GM12878 (cell line): ENCODE data around the gene PAXX. TPM values are rescaled to one million over a fixed set of nuclear protein-coding genes. Genes with fewer than 3 reads are reported as not detected.

ENCODE experiments used
- ATF7 ChIP-seq: fragments of 450-650 bp; IDR thresholded peaks from 2 replicates; pipeline ENCODE4 v1.6.1; 2016; ENCODE audit warnings: low read depth, mild to moderate bottlenecking
- CBFB ChIP-seq: IDR thresholded peaks from 2 replicates; pipeline ENCODE4 v1.6.1; 2016; ENCODE audit warnings: antibody characterized with exemption, low read depth
- CHD2 ChIP-seq: IDR thresholded peaks from 2 replicates; pipeline ENCODE4 v1.6.1; 2011; ENCODE audit warnings: low read depth, low read length, improper control_type of control experiment, borderline replicate concordance
- CREB1 ChIP-seq: IDR thresholded peaks from 2 replicates; pipeline ENCODE4 v1.6.1; 2012; ENCODE audit warnings: low read depth, mild to moderate bottlenecking, inconsistent platforms
- EED ChIP-seq: sonication (generic); IDR thresholded peaks from 2 replicates; pipeline ENCODE4 v1.6.1; 2016; ENCODE audit warnings: antibody characterized with exemption, low read depth
- ESRRA ChIP-seq: IDR thresholded peaks from 2 replicates; pipeline ENCODE4 v1.6.1; 2012; ENCODE audit warnings: mild to moderate bottlenecking, low read length, improper control_type of control experiment
- ETV6 ChIP-seq, 2 experiments: fragments of 450-650 bp in 1 of 2; IDR thresholded peaks in 1 of 2; conservative IDR thresholded peaks in 1 of 2; 2 replicates each; pipeline ENCODE4 v1.6.1; 2014; ENCODE audit warnings: antibody characterized with exemption in 1 of 2, borderline replicate concordance in 1 of 2, low read depth in 1 of 2, mild to moderate bottlenecking in 1 of 2, moderate library complexity in 1 of 2
- HDAC2 ChIP-seq: fragments of 200-600 bp; sonication (generic); IDR thresholded peaks from 2 replicates; pipeline ENCODE4 v1.6.1; 2017
- HDGF ChIP-seq: fragments of 450-650 bp; IDR thresholded peaks from 2 replicates; pipeline ENCODE4 v1.6.1; 2016; ENCODE audit warnings: antibody characterized with exemption
- IKZF2 ChIP-seq, 2 experiments: fragments of 450-650 bp; IDR thresholded peaks; 2 replicates each; pipeline ENCODE4 v1.6.1; 2017; ENCODE audit warnings: mild to moderate bottlenecking in 2 of 2, moderate library complexity in 2 of 2
- IRF4 ChIP-seq: IDR thresholded peaks from 2 replicates; pipeline ENCODE4 v1.6.1; 2011; ENCODE audit warnings: low read depth, low read length
- JUNB ChIP-seq: IDR thresholded peaks from 2 replicates; pipeline ENCODE4 v1.6.1; 2016; ENCODE audit warnings: antibody characterized with exemption, mild to moderate bottlenecking
- MEF2B ChIP-seq: fragments of 450-650 bp; IDR thresholded peaks from 2 replicates; pipeline ENCODE4 v1.6.1; 2018; ENCODE audit warnings: mild to moderate bottlenecking, moderate library complexity; ENCODE audit not compliant: partially characterized antibody, poor library complexity, severe bottlenecking
- MTA2 ChIP-seq: fragments of 450-650 bp; IDR thresholded peaks from 2 replicates; pipeline ENCODE4 v1.6.1; 2016; ENCODE audit warnings: low read depth, mild to moderate bottlenecking, moderate library complexity
- MYB ChIP-seq: fragments of 150-350 bp; IDR thresholded peaks from 2 replicates; pipeline ENCODE4 v1.6.1; 2014; ENCODE audit warnings: mild to moderate bottlenecking, low read depth, low read length, borderline replicate concordance
- NFYA ChIP-seq: IDR thresholded peaks from 2 replicates; pipeline ENCODE4 v1.6.1; 2011; ENCODE audit warnings: low read depth, mild to moderate bottlenecking, low read length, improper control_type of control experiment, borderline replicate concordance
- NKRF ChIP-seq: fragments of 450-650 bp; conservative IDR thresholded peaks from 2 replicates; pipeline ENCODE4 v1.6.1; 2017; ENCODE audit warnings: mild to moderate bottlenecking, moderate library complexity
- PAX5 ChIP-seq: IDR thresholded peaks from 2 replicates; pipeline ENCODE4 v1.6.1; 2011; ENCODE audit warnings: low read depth, low read length, borderline replicate concordance
- POLR2A ChIP-seq: IDR thresholded peaks from 2 replicates; pipeline ENCODE4 v1.6.1; 2011; ENCODE audit warnings: low read depth, mild to moderate bottlenecking, low read length
- RAD21 ChIP-seq: IDR thresholded peaks from 2 replicates; pipeline ENCODE4 v1.6.1; 2011; ENCODE audit warnings: mild to moderate bottlenecking, low read depth, low read length, moderate library complexity; ENCODE audit not compliant: insufficient read depth
- RB1 ChIP-seq: fragments of 450-650 bp; formaldehyde crosslinking; IDR thresholded peaks from 2 replicates; pipeline ENCODE4 v1.6.1; 2017; ENCODE audit warnings: mild to moderate bottlenecking, borderline replicate concordance
- RCOR1 ChIP-seq: conservative IDR thresholded peaks from 2 replicates; pipeline ENCODE4 v1.6.1; 2012; ENCODE audit warnings: low read depth, low read length, improper control_type of control experiment
- RUNX3 ChIP-seq: IDR thresholded peaks from 2 replicates; pipeline ENCODE4 v1.6.1; 2012; ENCODE audit warnings: low read length, inconsistent platforms
- SMARCA5 ChIP-seq: fragments of 450-650 bp; IDR thresholded peaks from 2 replicates; pipeline ENCODE4 v1.6.1; 2017; ENCODE audit warnings: mild to moderate bottlenecking
- SP1 ChIP-seq: IDR thresholded peaks from one replicate; pipeline ENCODE4 v1.6.1; 2011; ENCODE audit warnings: low read depth, low read length
- SPI1 ChIP-seq: IDR thresholded peaks from 2 replicates; pipeline ENCODE4 v1.6.1; 2011; ENCODE audit warnings: low read depth, mild to moderate bottlenecking, low read length, moderate library complexity, borderline replicate concordance; ENCODE audit not compliant: insufficient read depth
- SREBF2 ChIP-seq: IDR thresholded peaks from 2 replicates; pipeline ENCODE4 v1.6.1; 2012; ENCODE audit warnings: mild to moderate bottlenecking, low read length
- TCF12 ChIP-seq: IDR thresholded peaks from 2 replicates; pipeline ENCODE4 v1.6.1; 2011; ENCODE audit warnings: low read depth, mild to moderate bottlenecking, low read length
- TCF7 ChIP-seq: IDR thresholded peaks from 2 replicates; pipeline ENCODE4 v1.6.1; 2014; ENCODE audit warnings: antibody characterized with exemption, borderline replicate concordance
- polyA plus RNA-seq, 11 experiments: library from polyadenylated mRNA; depleted of rRNA in 4 of 11; unstranded in 6 of 11; stranded (reverse) in 5 of 11; fragments of >200 nt; fragmentation: Nextera tagmentation in 4 of 11; fragmentation: Illumina TruSeq in 1 of 11; extraction: Ambion mirVana in 4 of 11; extraction: Trizol in 1 of 11; gene quantifications; 1 replicate in 1 of 11; 2 replicates in 10 of 11; pipeline versions ENCODE4 v1.2.1 to v1.2.3, GENCODE V29; 2011 to 2016; ENCODE audit warnings: inconsistent platforms in 2 of 11, missing spikeins in 2 of 11, low read depth in 1 of 11
- total RNA-seq, 4 experiments: library from RNA; depleted of rRNA in 3 of 4; stranded (reverse); fragments of >200 nt in 3 of 4; fragmentation: Illumina TruSeq in 1 of 4; extraction: Trizol in 1 of 4; gene quantifications; 2 replicates each; pipeline versions ENCODE4 v1.2.1 to v1.2.3, GENCODE V29; 2013 to 2021

Gene PAXX
- total and polyA plus RNA-seq, 10 of the 15 experiments (the other 5 are each of a cell fraction or from before 2014, with no cell fraction given): 0.18 to 60.6 (median 29.5) TPM

DNA sequence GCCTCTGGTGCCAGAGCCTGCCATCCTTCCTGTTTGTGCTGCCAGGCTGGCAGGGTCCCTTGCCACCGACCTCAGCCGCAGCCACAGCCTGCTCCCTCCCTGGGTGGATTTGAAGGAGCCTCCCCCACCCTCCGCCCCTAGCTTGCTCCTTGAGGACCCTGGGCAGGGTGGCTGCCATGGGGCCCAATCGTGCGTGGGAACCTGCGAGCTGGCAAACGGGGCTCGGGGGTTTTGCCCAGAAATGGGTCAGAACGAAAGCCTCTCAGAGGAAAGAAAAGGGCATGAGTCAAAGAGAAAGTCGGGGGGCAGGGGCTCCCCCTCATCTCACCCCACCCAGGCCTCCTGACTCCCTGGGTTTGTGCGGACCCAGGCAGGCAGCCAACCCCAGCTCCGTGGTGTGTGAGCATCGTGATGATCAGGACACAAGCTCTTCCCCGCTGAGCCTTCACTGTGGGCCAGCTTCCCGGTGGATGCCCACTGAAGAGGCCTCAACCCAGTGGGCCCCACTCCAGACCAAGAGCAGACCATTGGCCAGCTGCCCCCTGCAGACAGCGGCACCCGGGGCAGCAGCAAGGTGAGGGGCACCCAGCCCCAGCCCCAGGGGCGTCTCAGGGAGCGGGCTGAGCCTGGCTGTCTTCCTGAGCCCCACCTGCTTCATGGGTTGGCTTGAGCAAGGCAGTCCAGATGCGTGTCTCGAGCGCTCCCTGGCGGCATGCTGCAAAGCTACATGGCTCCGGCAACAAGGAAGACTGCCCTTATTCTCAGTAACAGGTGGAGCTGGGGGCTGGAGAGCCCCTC is 42.7 kb downstream of the PAXX start (continued):
- no peak for TF ChIP-seq SREBF2
- TF ChIP-seq CBFB: 0 out of 2 replicates have a peak, but pooled peaks have one; percentile 22
- peak; percentile 86 for TF ChIP-seq SMARCA5
- peak in 1 of 2 experiments; percentile 23; a peak in 1 of 4 replicates for TF ChIP-seq ETV6 (conservative IDR thresholded peaks at IDR 0.05 in 1 of 2, IDR thresholded peaks at IDR 0.05 in 1 of 2; ENCODE audit: borderline replicate concordance in 1 of 2, low read depth in 1 of 2)
- 0 out of 2 replicates have a peak, but pooled peaks have one; percentile 57 for TF ChIP-seq HDGF
- TF ChIP-seq TCF12: peak; percentile 71
- TF ChIP-seq SPI1: no peak
- TF ChIP-seq NKRF: 0 out of 2 replicates have a peak, but pooled peaks have one; percentile 34
- TF ChIP-seq RCOR1: peak; percentile 78; the same call in 1 of the 2 replicates
- peak; percentile 66 to 67 for TF ChIP-seq IKZF2 (IDR thresholded peaks at IDR 0.05)
- TF ChIP-seq RAD21: peak; percentile 95
- TF ChIP-seq TCF7: no peak
- TF ChIP-seq ESRRA: no peak
- peak; percentile 52; the same call in 1 of the 2 replicates for TF ChIP-seq PAX5
- TF ChIP-seq RB1: no peak
- peak; percentile 43; the same call in 1 of the 2 replicates for TF ChIP-seq RUNX3
- peak; percentile 36; the same call in 1 of the 2 replicates for TF ChIP-seq EED
- TF ChIP-seq MEF2B: peak; percentile 46
- peak; percentile 87 for TF ChIP-seq IRF4
- no peak for TF ChIP-seq HDAC2
- peak; percentile 88 for TF ChIP-seq JUNB
- TF ChIP-seq MTA2: peak; percentile 67; the same call in 1 of the 2 replicates
- TF ChIP-seq CHD2: peak; percentile 37; the same call in 1 of the 2 replicates
- TF ChIP-seq NFYA: no peak
- TF ChIP-seq POLR2A: no peak
- no peak for TF ChIP-seq MYB
- peak; percentile 15 for TF ChIP-seq SP1
- TF ChIP-seq CREB1: no peak
- TF ChIP-seq ATF7: no peak
